Suprapubic skin (tissue), 4 donors: Measurements from ENCODE around the gene NANOS3.

ENCODE experiments used
- CTCF ChIP-seq, 2 donors: fragments of 200-600 bp in 1 of 2; fragments of 450-650 bp in 1 of 2; sonication (generic) in 1 of 2; IDR thresholded peaks; one replicate each; pipeline ENCODE4 v1.5.1; 2016 to 2019; ENCODE audit warnings: antibody characterized with exemption in 2 of 2, mild to moderate bottlenecking in 1 of 2, moderate library complexity in 1 of 2
- POLR2A ChIP-seq, 2 donors: fragments of 450-650 bp; IDR thresholded peaks; one replicate each; pipeline ENCODE4 v1.6.1; 2017; ENCODE audit warnings: antibody characterized with exemption in 2 of 2, mild to moderate bottlenecking in 2 of 2, moderate library complexity in 2 of 2
- POLR2AphosphoS5 ChIP-seq, 3 donors: sonication (generic); formaldehyde crosslinking; IDR thresholded peaks; one replicate each; pipeline ENCODE4 v1.6.1; 2017; ENCODE audit warnings: antibody characterized with exemption in 3 of 3

DNA sequence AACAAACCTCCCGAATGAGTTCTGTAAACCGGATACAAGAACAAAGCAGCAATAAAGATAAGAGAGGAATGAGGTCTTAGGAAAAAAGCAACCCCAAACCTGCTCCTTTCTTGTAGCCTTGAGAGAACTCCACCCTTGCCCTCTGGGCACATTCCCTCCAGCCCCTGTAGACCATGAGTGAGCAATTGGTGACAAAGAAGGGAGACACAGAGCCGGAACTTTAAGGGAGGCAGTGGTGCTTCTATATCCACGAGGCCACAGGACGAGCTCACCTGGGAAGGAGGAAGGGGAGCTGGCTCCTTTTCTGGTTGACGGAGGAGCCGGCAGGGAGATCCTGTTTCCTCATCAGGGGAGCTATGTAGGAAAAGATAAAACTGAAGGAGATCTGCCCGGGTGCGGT, 15.9 kb downstream of the NANOS3 start:
- TF ChIP-seq POLR2AphosphoS5 (IDR thresholded peaks at IDR 0.05) (no peak), CTCF (IDR thresholded peaks at IDR 0.05) (no peak), POLR2A (IDR thresholded peaks at IDR 0.05) (no peak)
